Activated CD4-positive, CD25-positive, alpha-beta regulatory T cell (primary cell): ENCODE data around the gene MOAP1.
"Not testable (repeated sequence)": the region's sequence is repeated elsewhere in the genome, so short reads cannot be mapped to it uniquely, and the experiment has no call there.

Source experiments
- DNase-seq, 4 experiments: peaks; one replicate each; lab custom pipeline; 2025; lab: John Stamatoyannopoulos, UW

The MOAP1 gene

DNA sequence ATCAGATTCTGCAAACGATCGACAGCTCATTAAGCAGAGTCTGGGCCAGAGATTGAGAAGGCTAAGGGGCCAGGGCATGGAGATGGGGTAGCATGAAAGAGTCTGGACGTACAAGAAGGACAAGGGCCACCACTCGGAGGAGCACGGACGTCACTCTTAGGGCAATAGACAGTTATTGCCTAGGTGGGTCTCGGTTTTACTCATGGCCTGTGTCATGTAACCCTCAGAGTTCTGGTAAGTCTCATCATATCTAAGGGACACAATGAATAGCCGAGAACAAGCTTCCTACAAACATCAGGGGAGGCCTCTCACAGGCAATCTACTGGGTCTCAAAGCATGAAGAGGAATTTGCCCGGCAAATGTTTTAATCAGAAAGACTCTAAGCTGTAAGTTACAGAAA, 38.6 kb downstream of the MOAP1 start:
- DNase-seq, result no peak

DNA sequence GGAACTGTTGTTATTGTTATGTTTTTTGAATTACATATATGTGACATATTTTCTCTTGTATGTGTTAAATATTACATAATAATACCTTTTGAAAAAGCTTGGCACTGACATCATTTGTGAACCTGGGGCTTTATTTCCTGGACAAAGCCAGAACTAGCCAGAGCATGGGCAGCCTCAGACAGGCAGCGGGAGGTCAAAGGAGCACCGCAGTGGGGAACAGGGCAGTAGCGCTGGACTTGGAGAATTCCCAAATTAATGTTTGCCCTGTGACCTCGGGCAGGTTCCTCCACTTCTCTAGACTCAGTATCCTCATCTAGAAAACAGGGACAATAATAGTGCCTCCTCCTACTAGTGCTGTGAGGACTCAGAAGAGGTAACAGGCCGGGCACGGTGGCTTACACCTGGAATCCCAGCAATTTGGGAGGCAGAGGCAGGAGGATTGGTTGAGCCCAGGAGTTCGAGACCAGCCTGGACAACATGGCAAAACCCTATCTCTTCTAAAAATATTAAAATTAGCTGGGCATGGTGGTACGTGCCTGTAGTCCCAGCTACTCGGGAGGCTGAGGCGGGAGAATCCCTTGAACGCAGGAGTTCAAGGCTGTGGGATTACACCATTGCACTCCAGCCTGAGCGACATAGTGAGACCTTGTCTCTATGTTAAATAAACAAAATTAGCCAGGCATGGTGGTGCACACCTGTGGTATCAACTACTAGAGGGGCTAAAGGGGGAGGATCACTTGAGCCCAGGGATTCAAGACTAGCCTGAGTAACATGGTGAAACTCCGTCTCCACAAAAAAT, 41.6 kb downstream of the MOAP1 start:
- no peak for DNase-seq

GRCh38 chr14:93137864-93138263, 46.8 kb downstream of the MOAP1 start:
- no peak for DNase-seq

DNA sequence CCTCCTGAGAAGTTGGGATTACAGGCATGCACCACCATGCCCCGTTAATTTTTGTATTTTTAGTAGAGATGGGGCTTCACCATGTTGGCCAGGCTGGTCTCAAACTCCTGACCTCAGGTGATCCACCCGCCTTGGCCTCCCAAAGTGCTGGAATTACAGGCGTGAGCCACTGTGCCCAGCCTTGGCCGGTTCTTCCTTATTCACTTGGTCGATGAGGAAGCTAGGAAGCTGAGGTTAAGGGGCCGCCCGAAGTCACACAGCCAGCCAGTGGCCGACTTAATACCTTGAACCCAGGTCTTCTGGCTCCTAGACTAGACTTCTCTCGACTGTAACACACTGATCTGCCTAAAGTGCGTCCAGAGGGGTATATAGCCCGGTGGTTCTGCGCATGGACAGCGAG, 48.2 kb downstream of the MOAP1 start:
- not testable (repeated sequence) for DNase-seq

- DNase-seq, result no peak
Measured at GRCh38 chr14:93136009-93136408, 48.7 kb downstream of the MOAP1 start.

DNA sequence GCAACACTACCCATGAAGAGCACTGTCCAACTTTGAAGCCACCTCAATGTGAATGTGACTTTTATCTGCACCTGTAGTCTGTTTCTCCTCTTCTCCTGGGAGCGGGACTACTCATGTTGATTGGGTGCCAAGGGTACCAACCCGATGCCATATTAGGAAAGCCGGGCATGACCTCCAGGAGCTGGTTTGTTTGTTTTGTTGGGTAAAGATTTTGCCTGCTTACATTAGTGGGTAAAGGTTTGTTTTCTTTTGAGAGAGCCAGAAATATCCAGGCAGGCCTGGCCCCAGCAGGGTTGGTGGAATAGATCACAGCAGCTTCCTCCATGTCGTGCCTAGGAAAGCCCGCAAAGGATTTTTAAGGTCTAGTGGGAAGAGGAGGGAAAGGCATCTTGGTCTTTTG, 49.3 kb downstream of the MOAP1 start:
- DNase-seq, result no peak

- no peak for DNase-seq
Measured at GRCh38 chr14:93133464-93133863, 51.2 kb downstream of the MOAP1 start.

GRCh38 chr14:93132472-93133065, 52.1 kb downstream of the MOAP1 start:
- no peak for DNase-seq
